Measurements from ENCODE around the gene IL34. TPM values are rescaled to one million over a fixed set of nuclear protein-coding genes. Genes with fewer than 3 reads are reported as not detected.

The IL34 gene
- total RNA-seq, 1 donor from 2014 or later = not detected

DNA sequence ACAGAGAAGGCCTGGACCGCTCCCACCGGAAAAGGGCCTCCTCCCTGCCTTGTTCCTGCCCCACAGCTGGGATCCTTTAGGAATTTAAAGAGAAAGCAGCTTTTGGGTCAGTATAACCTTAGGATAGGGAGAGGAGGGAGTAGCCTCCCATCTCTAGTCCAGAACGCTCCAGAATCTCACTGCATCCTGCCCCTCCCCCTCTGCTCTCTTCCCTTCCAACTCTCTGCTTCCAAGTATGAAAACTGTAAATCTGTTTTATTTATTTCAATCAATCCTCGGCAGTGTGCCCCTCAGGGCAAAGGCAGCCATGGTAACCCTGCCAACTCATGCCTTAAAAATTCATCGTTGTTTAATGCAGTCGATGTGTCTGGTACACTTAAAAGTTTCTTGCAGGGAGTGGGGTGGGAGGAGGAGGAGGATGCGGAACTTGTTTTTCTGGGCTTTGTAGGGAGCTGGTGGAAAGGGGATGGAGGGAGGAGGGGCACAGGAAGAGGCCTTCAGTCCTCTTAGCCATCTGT is 60.6 kb downstream of the IL34 start:
- Histone ChIP-seq H3K27me3 (no peaks in the 10 kb centered on the region), H2AFZ (replicated peaks) (no peak overlapping the region), H3K4me2 (no peak overlapping the region), H4K20me1 (ENCODE audit: low read depth) (peaks cover 23% of the 10 kb centered on the region), H3F3A (ENCODE audit: low read depth) (no peaks in the 10 kb centered on the region), H3K9ac (no peak overlapping the region), H3K27ac (no peak overlapping the region), H3K4me1 (peaks cover 13% of the 10 kb centered on the region), H3K36me3 (no peaks in the 10 kb centered on the region), H3K9me3 (ENCODE audit: low read depth) (no peaks in the 10 kb centered on the region), H3K4me3 (no peak overlapping the region), H3K79me2 (ENCODE audit: low read depth) (no peaks in the 10 kb centered on the region)
- peaks cover 4% of the 10 kb centered on the region for H3K36me3 Mint-ChIP-seq
- no peaks in the 10 kb centered on the region for H3K9me3 Mint-ChIP-seq
- H3K27me3 Mint-ChIP-seq (ENCODE audit: insufficient read depth, low read depth) = peaks cover 2% of the 10 kb centered on the region
- H3K27ac Mint-ChIP-seq = no peak overlapping the region
- TF ChIP-seq CTCF (IDR thresholded peaks at IDR 0.05) = no peak
- no peak for TF ChIP-seq EZH2 (IDR thresholded peaks at IDR 0.05)
- no peak for TF ChIP-seq EZH2phosphoT487 (IDR thresholded peaks at IDR 0.05)
- DNase-seq (ENCODE audit: low spot score) = no peak
- peaks cover 46% of the 10 kb centered on the region for H3K4me1 Mint-ChIP-seq
- H3K4me3 Mint-ChIP-seq = no peak overlapping the region

DNA sequence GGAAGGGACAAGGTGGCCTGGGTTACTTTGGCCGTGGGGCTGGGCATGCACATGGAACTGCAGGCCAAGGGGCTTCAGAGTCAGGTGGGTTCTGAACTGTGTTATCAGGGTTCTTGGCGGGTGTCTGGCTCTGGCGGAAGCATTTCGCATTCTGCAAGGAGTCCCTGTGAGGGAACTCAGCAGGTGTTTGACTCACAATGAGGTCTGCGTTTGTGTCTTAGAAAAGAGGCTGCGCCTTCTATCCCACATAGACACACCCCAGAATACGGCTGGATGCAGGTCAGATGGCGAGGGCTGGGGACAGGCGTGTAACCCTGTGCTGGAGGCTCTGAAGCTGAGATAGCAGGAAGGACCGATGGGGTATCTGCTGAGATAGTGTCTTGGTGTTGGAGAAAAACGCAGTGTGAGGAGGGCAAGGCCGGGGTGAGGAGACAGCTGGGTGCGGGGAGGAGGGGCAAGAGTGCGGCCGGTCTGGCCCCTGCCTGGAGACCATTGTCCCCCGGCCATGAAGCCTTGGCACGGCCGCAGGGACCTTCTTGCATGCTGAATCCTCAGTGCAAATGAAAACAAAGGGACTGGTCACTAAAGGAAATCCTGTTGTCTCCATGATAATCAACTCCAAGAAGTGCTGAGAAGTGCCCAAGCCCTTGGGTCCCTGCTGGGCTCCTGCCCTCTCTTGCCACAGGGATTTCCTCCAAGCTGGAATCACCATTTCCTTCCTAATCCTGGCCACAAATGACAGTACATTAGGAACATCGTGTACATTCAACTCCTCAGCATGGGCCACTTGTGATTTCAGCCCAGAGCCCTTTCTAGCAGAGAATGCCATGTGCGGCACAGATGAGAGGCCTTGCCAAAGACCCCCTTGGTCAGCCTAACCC is 62.2 kb downstream of the IL34 start:
- no peak overlapping the region for H3K27ac ChIP-seq
- peaks cover 46% of the 10 kb centered on the region for H3K4me1 Mint-ChIP-seq

DNA sequence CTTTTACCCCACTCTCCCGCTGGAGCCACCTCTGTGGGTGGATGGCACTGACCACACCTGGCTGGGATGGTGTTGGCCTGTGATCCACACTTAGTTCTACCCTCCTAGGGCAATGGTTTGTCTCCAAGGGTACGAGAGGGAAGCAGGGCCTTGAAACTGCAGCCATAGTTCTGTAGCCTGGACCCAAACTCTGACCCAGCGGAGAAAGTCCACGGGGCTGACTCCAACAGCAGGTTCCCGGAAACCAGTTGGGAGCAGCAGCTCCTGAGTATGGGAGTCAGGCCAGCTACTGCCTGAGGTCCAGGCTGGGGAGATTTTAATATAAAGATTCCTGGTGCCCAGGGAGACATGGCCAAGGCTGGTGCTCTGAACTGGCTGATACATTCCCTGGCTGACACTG is 63.1 kb downstream of the IL34 start:
- peaks cover 47% of the 10 kb centered on the region for H3K4me1 Mint-ChIP-seq
- H4K20me1 ChIP-seq (ENCODE audit: low read depth) = peaks cover 3% of the 10 kb centered on the region
- H3K9me3 ChIP-seq (ENCODE audit: low read depth) = no peaks in the 10 kb centered on the region
- H3K9ac ChIP-seq = no peak overlapping the region
- H3K4me3 Mint-ChIP-seq = no peak overlapping the region
- no peak overlapping the region for H2AFZ ChIP-seq (replicated peaks)
- H3K27me3 ChIP-seq = no peaks in the 10 kb centered on the region
- no peaks in the 10 kb centered on the region for H3F3A ChIP-seq (ENCODE audit: low read depth)
- no peaks in the 10 kb centered on the region for H3K36me3 ChIP-seq
- H3K27me3 Mint-ChIP-seq (ENCODE audit: insufficient read depth, low read depth) = peaks cover 2% of the 10 kb centered on the region
- no peaks in the 10 kb centered on the region for H3K9me3 Mint-ChIP-seq
- H3K4me2 ChIP-seq = no peak overlapping the region
- peaks cover 4% of the 10 kb centered on the region for H3K36me3 Mint-ChIP-seq
- H3K79me2 ChIP-seq (ENCODE audit: low read depth) = no peaks in the 10 kb centered on the region
- no peak overlapping the region for H3K27ac Mint-ChIP-seq
- DNase-seq (ENCODE audit: low spot score) = no peak
- TF ChIP-seq CTCF (IDR thresholded peaks at IDR 0.05) (no peak), EZH2phosphoT487 (IDR thresholded peaks at IDR 0.05) (no peak), EZH2 (IDR thresholded peaks at IDR 0.05) (no peak)
- H3K4me3 ChIP-seq = no peak overlapping the region
- H3K4me1 ChIP-seq = peaks cover 23% of the 10 kb centered on the region
- no peak overlapping the region for H3K27ac ChIP-seq

More for the DNA sequence above, 62.2 kb downstream of the IL34 start:
- DNase-seq (ENCODE audit: low spot score) = peak; percentile 45
- Histone ChIP-seq H3K9ac (no peak overlapping the region), H3K4me1 (peaks cover 23% of the 10 kb centered on the region), H3K79me2 (ENCODE audit: low read depth) (no peaks in the 10 kb centered on the region), H3K9me3 (ENCODE audit: low read depth) (no peaks in the 10 kb centered on the region), H2AFZ (replicated peaks) (no peak overlapping the region), H3K36me3 (no peaks in the 10 kb centered on the region), H3F3A (ENCODE audit: low read depth) (no peaks in the 10 kb centered on the region), H3K27me3 (no peaks in the 10 kb centered on the region), H3K4me3 (no peak overlapping the region), H3K4me2 (no peak overlapping the region), H4K20me1 (ENCODE audit: low read depth) (peaks cover 11% of the 10 kb centered on the region)
- no peak for TF ChIP-seq EZH2phosphoT487 (IDR thresholded peaks at IDR 0.05)
- no peak for TF ChIP-seq CTCF (IDR thresholded peaks at IDR 0.05)
- TF ChIP-seq EZH2 (IDR thresholded peaks at IDR 0.05) = no peak
- peaks cover 4% of the 10 kb centered on the region for H3K36me3 Mint-ChIP-seq
- H3K27ac Mint-ChIP-seq = peak overlapping the region; percentile 60
- no peak overlapping the region for H3K4me3 Mint-ChIP-seq
- peaks cover 2% of the 10 kb centered on the region for H3K27me3 Mint-ChIP-seq (ENCODE audit: insufficient read depth, low read depth)
- no peaks in the 10 kb centered on the region for H3K9me3 Mint-ChIP-seq

All from neural progenitor cell (in vitro differentiated cells).